Measurements from ENCODE around the gene TMEM129.

The TMEM129 gene

DNA sequence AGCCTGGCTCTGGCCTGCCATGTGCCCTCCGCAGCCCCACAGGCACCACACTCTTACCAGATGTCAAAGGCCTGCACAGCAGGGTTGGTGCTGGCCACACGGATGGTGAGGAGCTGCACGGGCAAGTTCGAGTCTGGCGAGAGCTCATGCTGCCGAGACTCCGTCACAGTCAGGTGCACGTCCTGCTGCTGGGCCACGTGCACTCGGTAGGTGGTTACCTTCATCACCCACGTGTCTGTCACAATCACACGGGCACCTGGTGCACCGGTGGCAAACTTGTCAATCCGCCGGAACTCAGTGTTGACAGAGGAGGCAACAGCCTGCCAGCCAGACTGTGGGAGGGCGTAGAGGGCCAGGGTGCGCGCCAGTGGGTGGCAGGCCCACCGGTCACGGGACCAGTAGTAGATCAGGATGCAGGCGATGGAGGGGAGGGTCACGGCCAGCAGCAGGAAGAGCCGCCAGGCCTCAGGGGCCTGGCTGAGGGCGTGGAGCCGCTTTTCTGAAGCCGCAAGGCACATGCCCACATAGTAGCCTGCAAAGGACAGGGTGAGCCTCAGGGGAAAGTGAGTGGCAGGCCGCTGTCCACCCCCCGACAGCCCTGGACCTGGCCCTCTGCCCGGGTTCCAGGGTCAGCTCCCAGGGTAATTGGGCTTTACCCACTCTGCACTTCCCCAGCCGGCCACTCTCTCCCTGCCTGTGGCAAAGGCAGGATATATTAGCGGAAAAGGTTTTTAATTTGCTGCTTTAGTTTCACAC lies 2.9 kb downstream of the TMEM129 start:
- DNase-seq (ENCODE audit: low spot score in 2 of 2) (no peak), ATAC-seq (replicated peaks; ENCODE audit: extremely low read depth, poor library complexity, severe bottlenecking) (no peak)
- no peaks in the 10 kb centered on the region for H3K9me3 Mint-ChIP-seq
- H3K4me3 Mint-ChIP-seq = peak overlapping the region; percentile 90
- H3K27me3 Mint-ChIP-seq = no peaks in the 10 kb centered on the region
- H3K4me1 Mint-ChIP-seq = peaks cover 57% of the 10 kb centered on the region
- peak overlapping the region; percentile 44 for H3K27ac Mint-ChIP-seq (ENCODE audit: low read depth)
- H3K36me3 Mint-ChIP-seq (ENCODE audit: insufficient read depth) = peaks cover 19% of the 10 kb centered on the region

DNA sequence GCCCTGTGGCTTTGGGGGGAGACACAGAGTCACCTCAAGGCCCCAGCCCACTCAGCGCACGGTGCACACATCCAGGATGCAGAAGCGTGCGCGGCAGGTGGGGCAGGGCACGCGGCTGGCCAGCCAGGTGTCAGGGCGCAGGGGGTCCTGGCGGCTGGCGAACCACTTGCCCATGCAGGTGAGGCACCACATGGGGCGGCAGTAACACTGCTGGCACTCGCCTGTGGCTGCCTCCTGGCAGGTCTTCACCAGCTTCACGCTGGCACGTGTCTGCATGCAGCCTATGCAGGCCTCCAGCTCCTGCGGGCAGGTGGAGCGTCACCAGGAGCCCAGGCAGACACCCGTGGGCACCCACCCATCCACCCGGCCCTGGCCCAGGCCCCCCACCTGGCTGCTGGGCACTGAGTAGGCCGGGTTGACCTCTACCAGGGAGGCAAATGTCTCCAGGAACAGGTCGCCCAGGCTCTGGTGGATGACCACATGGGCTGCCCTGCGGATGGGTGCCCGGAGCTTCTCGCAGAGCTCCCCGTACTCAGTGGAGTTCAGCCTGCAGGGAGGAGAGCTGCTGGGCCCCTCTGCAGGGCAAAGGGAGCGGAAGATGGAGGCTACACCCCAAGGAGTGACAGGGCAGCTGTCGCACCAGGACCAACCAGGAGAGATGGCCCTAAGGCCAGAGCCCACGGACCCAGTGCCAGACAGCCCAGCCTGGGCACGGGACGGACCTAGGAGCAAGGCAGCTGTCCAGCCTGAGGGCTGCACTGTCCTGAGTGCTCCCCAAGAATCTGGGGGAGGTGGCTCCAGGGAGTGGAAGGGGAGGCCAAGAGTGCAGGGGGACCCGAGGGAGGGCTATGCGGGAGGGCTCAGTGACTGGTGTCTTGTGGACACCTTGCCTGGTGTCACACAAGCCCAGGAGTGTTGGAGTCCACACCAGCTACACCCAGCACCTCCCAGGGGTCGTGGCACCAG lies 3.7 kb downstream of the TMEM129 start:
- Mint-ChIP-seq H3K4me3 (no peak overlapping the region), H3K9me3 (no peaks in the 10 kb centered on the region), H3K4me1 (peaks cover 54% of the 10 kb centered on the region), H3K27me3 (no peaks in the 10 kb centered on the region), H3K36me3 (ENCODE audit: insufficient read depth) (peaks cover 16% of the 10 kb centered on the region), H3K27ac (ENCODE audit: low read depth) (no peak overlapping the region)
- DNase-seq (ENCODE audit: low spot score in 2 of 2) = no peak
- ATAC-seq (replicated peaks; ENCODE audit: extremely low read depth, poor library complexity, severe bottlenecking) = no peak

DNA sequence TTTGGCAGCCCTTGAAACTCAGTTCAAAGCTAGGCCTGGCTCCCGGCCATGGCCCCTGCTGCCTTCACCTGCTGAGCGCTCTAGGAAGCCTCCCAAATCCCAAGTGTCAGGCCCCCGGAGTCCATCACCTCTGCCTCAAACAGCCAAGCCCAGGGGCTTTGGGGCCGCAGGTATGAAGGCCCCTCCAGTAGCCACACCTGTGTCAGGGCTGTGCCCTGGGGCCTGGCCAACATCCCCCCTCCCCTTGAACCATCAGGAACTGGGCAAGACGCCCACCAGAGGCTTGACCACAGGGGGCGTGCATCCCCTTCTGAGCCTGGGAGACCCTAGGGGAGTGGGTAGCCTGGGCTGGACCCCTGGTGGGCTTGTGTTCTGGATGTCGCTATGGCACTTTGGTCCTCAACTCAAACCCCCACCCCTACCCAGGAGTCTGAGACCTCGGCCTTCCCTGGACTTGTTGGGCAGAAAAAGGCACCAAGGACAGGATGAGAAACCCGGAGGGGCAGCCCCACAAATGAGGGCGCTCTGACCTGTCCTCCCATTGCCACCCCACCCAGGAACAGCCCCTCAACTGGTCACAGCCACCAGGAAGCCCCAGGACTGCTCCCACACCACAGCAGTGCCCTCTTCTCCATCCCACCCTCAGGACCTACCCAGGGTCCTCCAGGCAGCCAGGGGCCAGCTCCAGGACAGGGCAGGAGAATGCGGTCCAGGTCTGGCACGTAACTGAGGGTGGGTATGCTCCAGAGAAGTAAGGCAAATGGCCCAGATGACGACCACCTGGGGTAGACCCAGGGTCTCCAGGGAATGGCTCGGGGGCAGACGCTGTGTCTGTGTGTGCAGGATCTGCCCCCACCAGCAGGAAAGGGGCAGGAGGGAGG lies 4.8 kb downstream of the TMEM129 start:
- Mint-ChIP-seq H3K36me3 (ENCODE audit: insufficient read depth) (peaks cover 16% of the 10 kb centered on the region), H3K27ac (ENCODE audit: low read depth) (no peak overlapping the region), H3K4me1 (peaks cover 50% of the 10 kb centered on the region), H3K9me3 (no peaks in the 10 kb centered on the region), H3K27me3 (no peaks in the 10 kb centered on the region), H3K4me3 (no peak overlapping the region)
- ATAC-seq (replicated peaks; ENCODE audit: extremely low read depth, poor library complexity, severe bottlenecking) (no peak), DNase-seq (ENCODE audit: low spot score in 2 of 2) (no peak)

DNA sequence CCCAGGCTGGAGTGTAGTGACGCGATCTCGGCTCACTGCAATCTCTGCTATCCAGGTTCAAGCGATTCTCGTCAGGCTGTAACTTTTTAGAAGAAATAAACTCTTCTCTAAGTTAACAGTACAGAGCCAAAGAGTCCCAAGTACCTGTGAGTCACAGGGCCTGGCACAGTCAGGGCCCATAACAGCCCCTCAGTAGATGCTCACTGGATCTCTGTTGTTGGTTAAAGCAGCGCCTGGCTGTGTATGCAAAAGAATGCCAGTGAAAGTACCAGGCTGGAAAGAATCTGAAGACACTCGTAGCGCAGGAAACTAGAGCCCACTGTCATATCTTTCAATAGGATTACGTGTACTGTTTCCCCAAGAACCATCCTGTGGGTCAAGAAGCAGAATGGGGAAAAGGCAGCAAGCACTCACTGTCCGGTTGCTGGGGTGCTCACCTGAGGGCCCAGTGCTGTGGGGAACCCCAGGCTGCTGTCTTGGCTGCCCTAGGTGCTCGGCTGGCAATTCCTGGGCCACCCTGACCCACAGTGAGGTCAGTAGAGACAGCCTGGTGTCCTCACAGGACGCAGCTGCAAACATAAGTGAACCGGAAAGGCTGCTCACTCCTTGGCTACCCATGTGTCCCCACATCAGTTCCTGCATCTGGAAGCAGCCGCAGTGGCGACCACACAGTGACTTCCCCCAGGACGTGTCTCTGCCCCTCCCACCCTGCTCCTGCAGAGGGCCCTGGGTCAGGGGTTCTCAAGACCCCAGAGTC lies 5.9 kb downstream of the TMEM129 start:
- ATAC-seq (replicated peaks; ENCODE audit: extremely low read depth, poor library complexity, severe bottlenecking) (no peak), DNase-seq (ENCODE audit: low spot score in 2 of 2) (no peak)
- H3K27me3 Mint-ChIP-seq = no peaks in the 10 kb centered on the region
- H3K27ac Mint-ChIP-seq (ENCODE audit: low read depth) = no peak overlapping the region
- H3K36me3 Mint-ChIP-seq (ENCODE audit: insufficient read depth) = peaks cover 18% of the 10 kb centered on the region
- H3K9me3 Mint-ChIP-seq = no peaks in the 10 kb centered on the region
- no peak overlapping the region for H3K4me3 Mint-ChIP-seq
- H3K4me1 Mint-ChIP-seq = peaks cover 59% of the 10 kb centered on the region

DNA sequence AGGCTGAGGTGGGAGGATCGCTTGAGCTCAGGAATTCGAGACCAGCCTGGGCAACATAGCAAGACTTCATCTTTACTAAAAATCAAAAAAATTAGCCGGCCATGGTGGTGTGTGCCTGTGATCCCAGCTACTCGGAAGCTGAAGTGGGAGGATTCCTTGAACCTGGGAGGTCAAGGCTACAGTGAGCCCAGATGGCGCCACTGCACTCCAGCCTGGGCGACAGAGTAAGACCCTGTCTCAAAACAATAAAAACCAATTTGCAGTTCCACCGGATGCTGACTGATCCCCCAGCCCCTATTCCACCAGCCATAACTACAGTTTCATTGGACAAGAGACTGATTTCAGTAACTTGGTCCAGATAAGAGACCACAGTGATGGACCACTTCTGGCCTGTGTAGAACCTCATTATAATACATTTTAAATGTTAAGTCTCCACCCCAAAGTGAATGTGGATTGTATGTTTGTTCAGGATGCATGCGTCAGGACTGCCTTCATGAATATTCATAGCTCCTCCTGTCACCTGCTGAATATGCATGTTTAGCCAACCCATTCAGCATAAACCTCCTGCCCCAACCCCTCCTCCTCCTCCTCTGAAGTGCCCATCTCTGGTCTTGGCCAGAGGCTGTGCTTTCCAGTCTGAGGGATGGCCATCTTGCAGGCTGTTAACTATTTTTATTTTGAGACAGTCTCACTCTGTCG lies 6.7 kb downstream of the TMEM129 start:
- DNase-seq (ENCODE audit: low spot score in 2 of 2) (no peak), ATAC-seq (replicated peaks; ENCODE audit: extremely low read depth, poor library complexity, severe bottlenecking) (no peak)
- H3K4me1 Mint-ChIP-seq = peaks cover 59% of the 10 kb centered on the region
- H3K4me3 Mint-ChIP-seq = peak overlapping the region; percentile 90
- no peaks in the 10 kb centered on the region for H3K27me3 Mint-ChIP-seq
- no peaks in the 10 kb centered on the region for H3K9me3 Mint-ChIP-seq
- H3K36me3 Mint-ChIP-seq (ENCODE audit: insufficient read depth) = peaks cover 21% of the 10 kb centered on the region
- H3K27ac Mint-ChIP-seq (ENCODE audit: low read depth) = no peak overlapping the region

DNA sequence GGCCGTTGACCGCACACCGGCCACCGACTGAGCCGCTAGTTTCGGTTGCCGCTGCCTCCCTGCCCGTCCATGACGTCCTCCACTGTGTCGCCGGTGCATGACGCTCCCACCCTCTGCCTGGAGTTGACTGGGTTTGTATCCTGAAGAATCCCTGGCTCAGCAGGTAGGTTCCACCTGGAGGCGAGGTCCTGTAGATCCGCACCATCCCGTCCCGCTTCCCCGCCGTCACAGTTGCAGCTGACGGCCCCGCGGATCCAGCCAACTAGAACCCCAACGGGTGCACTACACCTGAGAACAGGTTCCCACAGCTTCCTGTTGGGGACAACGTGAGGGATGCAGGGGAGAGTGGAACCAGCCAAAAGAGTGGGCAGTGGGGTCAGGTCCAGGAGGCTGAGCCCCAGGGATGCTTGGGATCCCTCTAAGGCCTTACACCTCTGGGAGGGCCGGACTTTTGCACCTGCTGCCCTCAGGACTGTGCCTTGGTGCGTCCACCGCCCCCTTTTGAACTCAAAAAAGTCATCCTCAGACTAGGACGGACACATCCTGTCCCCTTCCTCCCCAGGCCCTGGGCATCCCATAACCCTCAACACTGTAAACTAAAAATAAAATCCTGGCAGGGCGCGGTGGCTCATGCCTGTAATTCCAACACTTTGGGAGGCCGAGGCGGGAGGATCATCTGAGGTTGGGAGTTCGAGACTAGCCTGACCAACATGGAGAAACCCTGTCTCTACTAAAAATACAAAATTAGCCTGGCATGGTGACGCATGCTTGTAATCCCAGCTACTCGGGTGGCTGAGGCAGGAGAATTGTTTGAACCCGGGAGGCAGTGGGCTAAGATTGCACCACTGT lies 7.9 kb downstream of the TMEM129 start:
- ATAC-seq (replicated peaks; ENCODE audit: extremely low read depth, poor library complexity, severe bottlenecking) (no peak), DNase-seq (ENCODE audit: low spot score in 2 of 2) (no peak)
- H3K36me3 Mint-ChIP-seq (ENCODE audit: insufficient read depth) = peaks cover 21% of the 10 kb centered on the region
- H3K4me3 Mint-ChIP-seq = peak overlapping the region; percentile 90
- H3K27ac Mint-ChIP-seq (ENCODE audit: low read depth) = peak overlapping the region; percentile 91
- H3K27me3 Mint-ChIP-seq = no peaks in the 10 kb centered on the region
- no peaks in the 10 kb centered on the region for H3K9me3 Mint-ChIP-seq
- H3K4me1 Mint-ChIP-seq = peaks cover 61% of the 10 kb centered on the region

DNA sequence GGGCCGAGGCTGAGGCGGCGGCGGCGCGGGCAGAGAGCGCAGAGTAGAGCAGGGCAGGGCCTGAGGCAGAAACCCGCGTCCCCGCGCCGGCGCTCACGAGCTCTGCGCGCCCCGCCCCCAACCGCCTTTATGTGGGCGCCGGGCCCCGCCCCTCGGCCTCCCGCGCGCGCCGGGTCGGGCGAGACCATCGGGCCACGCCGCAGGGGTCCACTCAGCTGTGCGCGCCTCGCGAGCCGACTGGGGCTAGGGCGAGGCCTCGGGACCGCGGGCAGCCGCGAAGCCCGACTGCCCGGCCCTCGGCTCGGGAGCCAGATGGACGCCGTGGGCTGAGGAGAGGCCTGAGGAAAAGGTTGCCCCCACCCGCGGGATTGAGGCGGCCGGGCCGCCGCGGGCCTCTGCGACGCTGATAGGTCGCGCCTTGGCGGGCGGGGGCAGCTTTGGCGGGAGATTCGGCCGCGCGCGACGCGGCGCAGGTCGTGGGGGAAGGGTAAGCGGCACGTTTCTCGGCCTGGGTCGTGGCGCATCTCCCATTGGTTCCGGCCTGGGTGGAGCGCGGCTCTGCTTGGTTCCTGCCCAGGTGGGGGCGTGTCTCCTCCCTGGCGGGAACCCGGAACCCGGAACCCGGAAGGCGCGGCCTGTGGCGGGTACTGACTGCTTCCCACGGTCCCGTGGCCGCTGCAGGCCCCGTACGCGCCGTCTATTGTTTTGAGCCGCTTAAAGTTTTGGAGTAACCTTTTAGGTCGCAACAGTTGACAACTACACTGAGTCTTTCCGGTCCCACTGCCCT lies 8.7 kb downstream of the TMEM129 start, which contains the start of gene SLBP:
Gene SLBP, minus strand, starts transcription at position 104 of the 787 bp plus-strand sequence. CDS start 131 bp downstream, outside the sequence.
- DNase-seq (ENCODE audit: low spot score in 2 of 2) (peak; percentile 94 to 97), ATAC-seq (replicated peaks; ENCODE audit: extremely low read depth, poor library complexity, severe bottlenecking) (peak; percentile 89)
- Mint-ChIP-seq H3K4me1 (peaks cover 59% of the 10 kb centered on the region), H3K27ac (ENCODE audit: low read depth) (peak within 1 kb of the TSS; percentile 91), H3K36me3 (ENCODE audit: insufficient read depth) (peaks cover 25% of the 10 kb centered on the region), H3K4me3 (peak within 1 kb of the TSS; percentile 90), H3K9me3 (no peaks in the 10 kb centered on the region), H3K27me3 (no peaks in the 10 kb centered on the region)

DNA sequence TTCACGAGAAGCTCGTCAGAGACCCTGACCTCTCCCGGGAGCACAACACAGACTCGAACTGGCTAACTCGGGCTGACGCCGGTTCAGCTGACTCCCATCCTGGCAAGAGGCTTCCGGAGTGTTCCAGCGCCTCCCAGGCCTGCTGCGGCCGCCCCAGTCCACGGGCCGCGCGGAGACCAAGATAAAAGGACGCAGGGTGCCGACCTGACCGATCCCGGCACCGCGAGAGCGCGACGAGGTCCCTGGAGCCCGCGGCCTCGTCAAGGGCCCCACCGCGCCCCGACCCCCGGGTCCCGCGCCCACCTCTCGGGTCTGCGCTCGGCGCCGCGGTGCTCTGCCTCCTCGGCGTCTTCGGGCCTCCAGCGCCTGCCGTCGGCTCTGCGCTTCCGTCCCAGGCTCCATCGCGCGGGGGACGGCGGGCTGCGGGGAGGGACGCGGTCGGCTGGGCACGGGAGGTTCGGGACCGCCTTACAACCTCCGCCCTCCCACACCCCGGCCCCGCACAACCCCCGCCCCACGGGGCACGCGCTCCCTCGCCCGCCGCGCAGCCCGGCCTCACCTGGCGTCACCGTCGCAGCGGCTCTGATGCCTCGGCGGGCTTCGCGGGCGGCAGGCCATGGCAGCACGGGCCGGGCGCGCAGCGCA lies 9.4 kb downstream of the TMEM129 start:
- Mint-ChIP-seq H3K27ac (ENCODE audit: low read depth) (peak overlapping the region; percentile 84), H3K36me3 (ENCODE audit: insufficient read depth) (peaks cover 26% of the 10 kb centered on the region), H3K4me3 (peak overlapping the region; percentile 90), H3K9me3 (no peaks in the 10 kb centered on the region), H3K4me1 (peaks cover 59% of the 10 kb centered on the region), H3K27me3 (no peaks in the 10 kb centered on the region)
- DNase-seq (ENCODE audit: low spot score in 2 of 2) = no peak
- ATAC-seq (replicated peaks; ENCODE audit: extremely low read depth, poor library complexity, severe bottlenecking) = peak; percentile 19

DNA sequence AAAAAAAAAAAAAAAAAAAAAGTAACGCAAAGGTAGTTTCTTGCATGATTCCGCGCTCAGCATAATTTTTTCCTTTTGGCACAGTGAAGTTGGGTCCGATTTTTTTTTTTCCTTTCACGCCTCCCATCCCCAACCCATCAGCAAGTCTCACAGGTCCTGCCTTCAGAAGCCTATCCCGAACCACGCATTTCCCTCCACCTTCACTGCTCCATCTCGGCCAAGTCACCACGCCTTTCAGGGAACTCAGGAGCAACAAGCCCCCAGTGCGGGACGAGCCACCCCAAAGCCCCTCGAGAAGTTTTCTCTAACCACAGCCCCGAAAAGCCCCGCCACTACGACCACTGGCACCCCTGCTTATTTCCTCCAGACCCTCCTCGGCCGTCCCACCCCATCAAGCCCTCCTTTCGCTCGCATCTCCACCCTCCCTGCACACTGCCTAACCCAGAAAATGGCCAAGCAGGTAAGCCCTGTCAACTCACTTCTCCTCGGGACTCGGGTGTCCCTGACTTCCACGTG lies 10.0 kb downstream of the TMEM129 start:
- Mint-ChIP-seq H3K4me3 (peak overlapping the region; percentile 90), H3K27ac (ENCODE audit: low read depth) (peak overlapping the region; percentile 84), H3K27me3 (no peaks in the 10 kb centered on the region), H3K4me1 (peaks cover 59% of the 10 kb centered on the region), H3K9me3 (no peaks in the 10 kb centered on the region), H3K36me3 (ENCODE audit: insufficient read depth) (peaks cover 29% of the 10 kb centered on the region)
- ATAC-seq (replicated peaks; ENCODE audit: extremely low read depth, poor library complexity, severe bottlenecking) (no peak), DNase-seq (ENCODE audit: low spot score in 2 of 2) (no peak)

Measured in central memory CD8-positive, alpha-beta T cell (primary cell).